ENCODE results near the gene SHE. TPM values are rescaled to one million over a fixed set of nuclear protein-coding genes. Genes with fewer than 3 reads are reported as not detected.

SHE gene
- total RNA-seq, 1 experiment from 2014 or later: not detected

- TF ChIP-seq, protein P1, sequence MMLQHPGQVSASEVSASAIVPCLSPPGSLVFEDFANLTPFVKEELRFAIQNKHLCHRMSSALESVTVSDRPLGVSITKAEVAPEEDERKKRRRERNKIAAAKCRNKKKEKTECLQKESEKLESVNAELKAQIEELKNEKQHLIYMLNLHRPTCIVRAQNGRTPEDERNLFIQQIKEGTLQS (IDR thresholded peaks at IDR 0.05): no peak
- no peak for TF ChIP-seq SP1 (IDR thresholded peaks at IDR 0.05; ENCODE audit: low read depth)
- TF ChIP-seq RAD21 (IDR thresholded peaks at IDR 0.05; ENCODE audit: low read depth): no peak
- no peak for TF ChIP-seq MAX (IDR thresholded peaks at IDR 0.05)
Measured at GRCh38 chr1:154435599-154436200, 66.5 kb downstream of the SHE start (continued).

GRCh38 chr1:154434346-154435085 lies 67.7 kb downstream of the SHE start:
- ChIA-PET CTCF (no interaction called here), RAD21 (ENCODE audit: low non-redundant PET in 1 of 2, low total read pairs in 2 of 2, uncharacterized antibody in 2 of 2, unreplicated experiment in 2 of 2) (no interaction called here), POLR2A (no interaction called here)
- Histone ChIP-seq H3K4me2 (ENCODE audit: low read length) (no peak overlapping the region), H2AFZ (ENCODE audit: low read depth, low read length, poor library complexity, severe bottlenecking) (no peak overlapping the region), H3K9me2 (ENCODE audit: insufficient read depth) (no peaks in the 10 kb centered on the region), H3K9me3 (ENCODE audit: control insufficient read depth in 1 of 2, insufficient read depth in 1 of 2, low read depth in 1 of 2, low read length in 2 of 2) (no peaks in the 10 kb centered on the region), H3K27ac (ENCODE audit: low read depth, low read length) (no peak overlapping the region), H3K9ac (ENCODE audit: low read length) (no peak overlapping the region), H3K27me3 (ENCODE audit: insufficient read depth, low read length) (no peaks in the 10 kb centered on the region), H4K20me1 (ENCODE audit: insufficient read depth) (no peaks in the 10 kb centered on the region), H3K4me1 (ENCODE audit: control insufficient read depth in 1 of 2, insufficient read depth in 2 of 2, low read length in 2 of 2) (peaks cover 34 to 58% of the 10 kb centered on the region in 2 experiments), H3K79me2 (ENCODE audit: insufficient read depth, low read length) (no peaks in the 10 kb centered on the region), H3K4me3 (replicated peaks in 1 of 2; ENCODE audit: low read depth in 1 of 2, low read length in 2 of 2) (no peak overlapping the region), H3K36me3 (ENCODE audit: control insufficient read depth in 1 of 2, insufficient read depth in 2 of 2, low read length in 2 of 2) (no peaks in the 10 kb centered on the region)
- BruUV-seq (replicated peaks): no TSS peak
- no peak for ATAC-seq
- no peak for DNase-seq (ENCODE audit: low read depth, low spot score)
- TF ChIP-seq TCF7L2 (IDR thresholded peaks at IDR 0.05; ENCODE audit: borderline replicate concordance, extremely low read depth, insufficient read depth, insufficient read length) (no peak), CBX3 (IDR thresholded peaks at IDR 0.05; ENCODE audit: low read depth) (no peak), POLR2A (IDR thresholded peaks at IDR 0.05; ENCODE audit: borderline replicate concordance, extremely low read depth, insufficient read depth, insufficient read length) (no peak), FOSL1 (IDR thresholded peaks at IDR 0.05; ENCODE audit: low read depth) (no peak), SIN3A (IDR thresholded peaks at IDR 0.05; ENCODE audit: low read depth) (no peak), EGR1 (IDR thresholded peaks at IDR 0.05; ENCODE audit: low read depth) (no peak), ELF1 (IDR thresholded peaks at IDR 0.05; ENCODE audit: borderline replicate concordance, low read depth) (no peak), REST (IDR thresholded peaks at IDR 0.05; ENCODE audit: low read depth) (no peak), ZNF274 (IDR thresholded peaks at IDR 0.05; ENCODE audit: low read depth, low read length) (no peak), JUND (IDR thresholded peaks at IDR 0.05) (no peak)
- TF ChIP-seq, protein P2, sequence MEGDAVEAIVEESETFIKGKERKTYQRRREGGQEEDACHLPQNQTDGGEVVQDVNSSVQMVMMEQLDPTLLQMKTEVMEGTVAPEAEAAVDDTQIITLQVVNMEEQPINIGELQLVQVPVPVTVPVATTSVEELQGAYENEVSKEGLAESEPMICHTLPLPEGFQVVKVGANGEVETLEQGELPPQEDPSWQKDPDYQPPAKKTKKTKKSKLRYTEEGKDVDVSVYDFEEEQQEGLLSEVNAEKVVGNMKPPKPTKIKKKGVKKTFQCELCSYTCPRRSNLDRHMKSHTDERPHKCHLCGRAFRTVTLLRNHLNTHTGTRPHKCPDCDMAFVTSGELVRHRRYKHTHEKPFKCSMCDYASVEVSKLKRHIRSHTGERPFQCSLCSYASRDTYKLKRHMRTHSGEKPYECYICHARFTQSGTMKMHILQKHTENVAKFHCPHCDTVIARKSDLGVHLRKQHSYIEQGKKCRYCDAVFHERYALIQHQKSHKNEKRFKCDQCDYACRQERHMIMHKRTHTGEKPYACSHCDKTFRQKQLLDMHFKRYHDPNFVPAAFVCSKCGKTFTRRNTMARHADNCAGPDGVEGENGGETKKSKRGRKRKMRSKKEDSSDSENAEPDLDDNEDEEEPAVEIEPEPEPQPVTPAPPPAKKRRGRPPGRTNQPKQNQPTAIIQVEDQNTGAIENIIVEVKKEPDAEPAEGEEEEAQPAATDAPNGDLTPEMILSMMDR (IDR thresholded peaks at IDR 0.05 in 2 of 3, conservative IDR thresholded peaks at IDR 0.05 in 1 of 3; ENCODE audit: borderline replicate concordance in 1 of 3, insufficient read depth in 1 of 3, low read depth in 2 of 3, low read length in 2 of 3): no peak
- intact Hi-C loops (cut with micrococcal nuclease): loop anchor here (5.0 kb wide), 1 partner anchor 82 kb away; no protein-coding TSS in a partner anchor
